GM18499 (cell line): ENCODE measurements around the gene BSN.

Experiments used
- ATAC-seq: cut with Tn5 transposase; IDR thresholded peaks from one replicate; pipeline ENCODE4 v1.9.1; 2021; ENCODE audit warnings: moderate number of reproducible peaks; ENCODE audit not compliant: insufficient read depth, unreplicated experiment

BSN gene

GRCh38 chr3:49553692-49554632 is at the start of gene BSN:
Gene BSN (plus strand): TSS chr3:49554477. CDS start chr3:49554603, 126 bp downstream.
- no peak for ATAC-seq

- no peak for ATAC-seq
Observed at GRCh38 chr3:49506906-49507305, 47.4 kb upstream of the BSN start.

- ATAC-seq, result no peak
Observed at GRCh38 chr3:49509028-49509561, 45.2 kb upstream of the BSN start.

GRCh38 chr3:49511639-49512038 is 42.6 kb upstream of the BSN start:
- ATAC-seq, result no peak

GRCh38 chr3:49512781-49513355 is 41.4 kb upstream of the BSN start:
- ATAC-seq, result no peak

- no peak for ATAC-seq
Observed at GRCh38 chr3:49513494-49514124, 40.7 kb upstream of the BSN start.

GRCh38 chr3:49518016-49518415 is 36.3 kb upstream of the BSN start:
- ATAC-seq, result no peak

- ATAC-seq, result no peak
Observed at GRCh38 chr3:49518441-49518840, 35.8 kb upstream of the BSN start.

GRCh38 chr3:49519296-49519695 is 35.0 kb upstream of the BSN start:
- ATAC-seq, result no peak

- no peak for ATAC-seq
Observed at GRCh38 chr3:49519916-49520385, 34.3 kb upstream of the BSN start.

- ATAC-seq, result no peak
Observed at GRCh38 chr3:49523756-49524747, 30.2 kb upstream of the BSN start.

- ATAC-seq, result no peak
Observed at GRCh38 chr3:49529567-49529966, 24.7 kb upstream of the BSN start.

GRCh38 chr3:49530231-49530630 is 24.0 kb upstream of the BSN start:
- no peak for ATAC-seq

- ATAC-seq, result no peak
Observed at GRCh38 chr3:49530701-49531100, 23.6 kb upstream of the BSN start.

- ATAC-seq, result no peak
Observed at GRCh38 chr3:49531218-49531617, 23.1 kb upstream of the BSN start.

- ATAC-seq, result no peak
Observed at GRCh38 chr3:49531715-49532114, 22.6 kb upstream of the BSN start.

- ATAC-seq, result no peak
Observed at GRCh38 chr3:49533031-49533430, 21.2 kb upstream of the BSN start.

GRCh38 chr3:49533786-49534519 is 20.3 kb upstream of the BSN start:
- no peak for ATAC-seq
